Hepatocyte (in vitro differentiated cells): ENCODE results near the gene DPEP1. TPM values are rescaled to one million over a fixed set of nuclear protein-coding genes. Genes with fewer than 3 reads are reported as not detected.
A peak's percentile ranks its signal among the peaks of the same experiment; 100 is the strongest.

ENCODE experiments used
- DNase-seq: peaks from one replicate; pipeline ENCODE4 v3.0.0-alpha.2; 2016; ENCODE audit warnings: low spot score
- H2AFZ ChIP-seq: fragments of 200-600 bp; sonication (generic); 2 replicates; pipeline ENCODE4 v1.6.0; 2016; ENCODE audit warnings: antibody characterized with exemption, mild to moderate bottlenecking
- H3K27ac ChIP-seq: fragments of 200-600 bp; sonication (generic); 2 replicates; pipeline ENCODE4 v1.5.1; 2016; ENCODE audit warnings: mild to moderate bottlenecking
- H3K27me3 ChIP-seq: fragments of 200-600 bp; sonication (generic); 2 replicates; pipeline ENCODE4 v1.6.1; 2016
- H3K36me3 ChIP-seq: fragments of 200-600 bp; sonication (generic); replicated peaks from 2 replicates; pipeline ENCODE4 v1.5.1; 2016; ENCODE audit warnings: low read depth; ENCODE audit not compliant: insufficient read depth
- H3K4me1 ChIP-seq: fragments of 200-600 bp; sonication (generic); 2 replicates; pipeline ENCODE4 v1.5.1; 2016; ENCODE audit warnings: mild to moderate bottlenecking, moderate library complexity; ENCODE audit not compliant: insufficient read depth
- H3K4me2 ChIP-seq: fragments of 200-600 bp; sonication (generic); 2 replicates; pipeline ENCODE4 v1.6.0; 2016
- H3K4me3 ChIP-seq: fragments of 200-600 bp; sonication (generic); 2 replicates; pipeline ENCODE4 v1.5.1; 2016; ENCODE audit warnings: mild to moderate bottlenecking
- H3K79me2 ChIP-seq: fragments of 200-600 bp; sonication (generic); 2 replicates; pipeline ENCODE4 v1.6.0; 2017; ENCODE audit warnings: mild to moderate bottlenecking
- H3K9me2 ChIP-seq: fragments of 200-600 bp; sonication (generic); replicated peaks from 2 replicates; pipeline ENCODE4 v1.6.0; 2017; ENCODE audit warnings: mild to moderate bottlenecking; ENCODE audit not compliant: insufficient read depth
- H3K9me3 ChIP-seq: fragments of 200-600 bp; sonication (generic); 2 replicates; pipeline ENCODE4 v1.5.1; 2016; ENCODE audit warnings: low read depth, mild to moderate bottlenecking
- H4K20me1 ChIP-seq: fragments of 200-600 bp; sonication (generic); 2 replicates; pipeline ENCODE4 v1.6.0; 2016; ENCODE audit warnings: mild to moderate bottlenecking; ENCODE audit not compliant: insufficient read depth, poor library complexity, severe bottlenecking
- EZH2 ChIP-seq: fragments of 200-600 bp; sonication (generic); IDR thresholded peaks from 2 replicates; pipeline ENCODE4 v1.6.1; 2016; ENCODE audit warnings: antibody characterized with exemption, mild to moderate bottlenecking, borderline replicate concordance
- EZH2phosphoT487 ChIP-seq: fragments of 200-600 bp; sonication (generic); IDR thresholded peaks from one replicate; pipeline ENCODE4 v1.6.1; 2018; ENCODE audit warnings: antibody characterized with exemption, mild to moderate bottlenecking, low read depth, moderate library complexity; ENCODE audit not compliant: unreplicated experiment, severe bottlenecking
- WGBS: methylation state at CpG from one replicate; pipeline ENCODE4 v1.1.6; 2016; ENCODE audit warnings: low lambda C conversion rate; ENCODE audit errors: missing lambda C conversion rate; 5-methylcytosine and 5-hydroxymethylcytosine counted together
- polyA plus RNA-seq: library from polyadenylated mRNA; unstranded; fragments of >200 nt; fragmentation: Nextera tagmentation; extraction: Ambion mirVana; gene quantifications from 2 replicates; pipeline ENCODE4 v1.2.1, GENCODE V29; 2016
- total RNA-seq: library from RNA; depleted of rRNA; stranded (reverse); fragments of >200 nt; gene quantifications from 2 replicates; pipeline ENCODE4 v1.2.3, GENCODE V29; 2014
- TF ChIP-seq, protein P1 (sequence below): fragments of 200-600 bp; sonication (generic); IDR thresholded peaks from 2 replicates; pipeline ENCODE4 v1.5.1; 2016; ENCODE audit warnings: antibody characterized with exemption, mild to moderate bottlenecking; ENCODE audit not compliant: poor library complexity

Gene DPEP1
- total and polyA plus RNA-seq, 2 experiments from 2014 or later: 48.3 to 106 TPM

DNA sequence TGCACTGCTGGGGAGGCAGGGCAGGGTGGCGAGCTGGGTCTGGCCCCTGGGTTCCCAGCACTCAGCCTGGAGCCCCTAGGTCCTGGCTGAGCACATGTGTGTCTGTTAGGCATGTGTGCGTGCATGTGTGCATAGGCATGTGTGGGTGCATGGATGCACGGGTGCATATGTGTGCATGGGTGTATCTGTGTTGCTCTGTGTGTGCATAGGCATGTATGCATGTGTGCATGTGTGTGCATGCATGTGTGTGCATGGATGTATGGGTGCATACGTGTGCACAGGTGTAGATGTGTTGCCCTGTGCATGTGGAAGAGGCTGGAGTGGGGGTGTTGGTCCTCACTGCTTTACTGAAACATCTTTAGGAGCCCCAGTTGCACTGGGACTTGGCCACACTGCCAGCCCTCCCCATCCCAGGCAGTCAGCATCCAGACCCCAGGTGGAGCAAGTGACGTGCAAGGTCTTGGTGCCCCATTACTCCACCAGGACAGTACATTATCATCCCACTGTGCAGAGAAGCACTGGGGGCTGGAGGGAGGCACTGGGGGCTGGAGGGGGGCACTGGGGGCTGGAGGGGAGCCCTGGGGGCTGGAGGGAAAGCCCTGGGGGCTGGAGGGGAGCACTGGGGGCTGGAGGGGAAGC is 10.4 kb upstream of the DPEP1 start:
- Histone ChIP-seq H3K9me2 (no peaks in the 10 kb centered on the region), H3K4me1 (peaks cover 13% of the 10 kb centered on the region), H3K27me3 (no peaks in the 10 kb centered on the region), H3K27ac (peak overlapping the region; percentile 20), H3K4me2 (peak overlapping the region; percentile 67), H2AFZ (no peak overlapping the region), H3K9me3 (no peaks in the 10 kb centered on the region), H4K20me1 (no peaks in the 10 kb centered on the region), H3K36me3 (no peaks in the 10 kb centered on the region), H3K79me2 (no peaks in the 10 kb centered on the region), H3K4me3 (no peak overlapping the region)
- no peak for DNase-seq
- TF ChIP-seq EZH2phosphoT487: no peak
- WGBS: 78% methylated on average over 5 of the region's 5 CpGs

DNA sequence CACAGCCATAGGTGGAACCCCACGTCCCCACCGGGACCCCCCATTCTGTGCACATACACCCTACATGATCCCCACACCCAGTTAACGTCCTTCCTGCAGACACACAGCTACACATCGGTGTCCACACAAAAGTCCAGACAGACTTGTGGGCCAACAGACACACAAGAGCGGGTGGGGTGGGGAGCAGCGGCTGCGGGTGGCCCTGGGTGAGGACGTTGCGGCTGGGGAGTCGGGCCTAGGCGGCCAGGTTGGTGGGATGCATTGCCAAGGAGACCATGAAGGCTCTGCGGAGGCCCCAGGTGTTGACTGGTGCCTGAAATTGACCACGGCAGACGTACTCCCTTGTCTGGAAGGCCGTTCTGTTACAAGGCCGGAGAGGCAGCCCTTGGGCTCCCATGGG is 8.7 kb upstream of the DPEP1 start:
- Histone ChIP-seq H3K27me3 (no peaks in the 10 kb centered on the region), H3K4me3 (no peak overlapping the region), H3K9me3 (no peaks in the 10 kb centered on the region), H3K27ac (no peak overlapping the region), H3K9me2 (no peaks in the 10 kb centered on the region), H3K4me2 (no peak overlapping the region), H3K4me1 (peaks cover 23% of the 10 kb centered on the region), H3K36me3 (no peaks in the 10 kb centered on the region), H4K20me1 (no peaks in the 10 kb centered on the region), H2AFZ (no peak overlapping the region), H3K79me2 (no peaks in the 10 kb centered on the region)
- WGBS: 79% methylated on average over 15 of the region's 16 CpGs
- TF ChIP-seq, protein P1, sequence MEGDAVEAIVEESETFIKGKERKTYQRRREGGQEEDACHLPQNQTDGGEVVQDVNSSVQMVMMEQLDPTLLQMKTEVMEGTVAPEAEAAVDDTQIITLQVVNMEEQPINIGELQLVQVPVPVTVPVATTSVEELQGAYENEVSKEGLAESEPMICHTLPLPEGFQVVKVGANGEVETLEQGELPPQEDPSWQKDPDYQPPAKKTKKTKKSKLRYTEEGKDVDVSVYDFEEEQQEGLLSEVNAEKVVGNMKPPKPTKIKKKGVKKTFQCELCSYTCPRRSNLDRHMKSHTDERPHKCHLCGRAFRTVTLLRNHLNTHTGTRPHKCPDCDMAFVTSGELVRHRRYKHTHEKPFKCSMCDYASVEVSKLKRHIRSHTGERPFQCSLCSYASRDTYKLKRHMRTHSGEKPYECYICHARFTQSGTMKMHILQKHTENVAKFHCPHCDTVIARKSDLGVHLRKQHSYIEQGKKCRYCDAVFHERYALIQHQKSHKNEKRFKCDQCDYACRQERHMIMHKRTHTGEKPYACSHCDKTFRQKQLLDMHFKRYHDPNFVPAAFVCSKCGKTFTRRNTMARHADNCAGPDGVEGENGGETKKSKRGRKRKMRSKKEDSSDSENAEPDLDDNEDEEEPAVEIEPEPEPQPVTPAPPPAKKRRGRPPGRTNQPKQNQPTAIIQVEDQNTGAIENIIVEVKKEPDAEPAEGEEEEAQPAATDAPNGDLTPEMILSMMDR: no peak
- TF ChIP-seq EZH2phosphoT487: no peak
- TF ChIP-seq EZH2: no peak
- no peak for DNase-seq

DNA sequence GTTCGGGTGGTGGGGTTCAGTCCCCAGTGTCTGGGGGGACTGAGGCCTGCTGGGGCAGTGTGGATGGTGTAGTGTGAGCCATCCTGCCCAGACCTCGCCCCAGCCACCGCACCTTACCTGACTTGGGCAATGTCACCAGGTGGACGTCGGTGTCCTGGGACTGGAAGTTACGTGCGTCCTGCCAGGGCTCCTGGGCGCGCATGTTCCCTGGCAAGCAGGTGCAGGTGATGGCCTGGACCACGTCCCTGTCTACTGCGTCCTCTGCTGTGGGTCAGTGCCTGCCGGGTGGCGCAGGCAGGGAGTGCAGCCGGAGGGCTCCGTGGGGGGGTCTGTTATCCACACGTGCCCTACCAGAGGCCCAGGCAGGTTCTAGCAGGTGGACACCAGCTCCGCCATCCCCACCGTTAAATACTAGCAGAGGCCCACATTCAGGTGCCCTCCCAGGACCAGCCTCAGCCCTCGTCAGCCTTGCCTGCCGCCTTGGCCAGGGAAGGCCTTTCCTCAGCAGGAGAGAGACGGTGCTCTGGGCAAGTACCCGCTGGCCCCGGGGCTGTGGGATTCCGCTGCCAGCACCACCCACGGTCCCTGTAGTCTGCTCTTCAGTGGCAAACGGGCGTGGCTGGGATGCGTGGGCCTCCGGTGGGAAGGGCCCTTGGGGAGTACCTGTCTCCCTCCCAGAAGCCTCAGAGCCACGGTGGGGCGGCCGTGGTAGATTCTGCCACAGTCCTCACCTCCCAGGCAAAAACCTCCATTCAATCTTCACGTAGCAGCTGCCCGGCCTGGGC is 8.1 kb upstream of the DPEP1 start:
- Histone ChIP-seq H3K27ac (no peak overlapping the region), H3K4me2 (no peak overlapping the region), H2AFZ (no peak overlapping the region), H3K27me3 (no peaks in the 10 kb centered on the region), H3K4me3 (no peak overlapping the region), H3K9me3 (no peaks in the 10 kb centered on the region), H3K9me2 (no peaks in the 10 kb centered on the region), H4K20me1 (no peaks in the 10 kb centered on the region), H3K4me1 (peaks cover 23% of the 10 kb centered on the region), H3K79me2 (no peaks in the 10 kb centered on the region), H3K36me3 (no peaks in the 10 kb centered on the region)
- no peak for DNase-seq
- 94% methylated on average over 26 of the region's 34 CpGs for WGBS
- TF ChIP-seq EZH2phosphoT487 (no peak), EZH2 (no peak)
- TF ChIP-seq, protein P1: no peak

DNA sequence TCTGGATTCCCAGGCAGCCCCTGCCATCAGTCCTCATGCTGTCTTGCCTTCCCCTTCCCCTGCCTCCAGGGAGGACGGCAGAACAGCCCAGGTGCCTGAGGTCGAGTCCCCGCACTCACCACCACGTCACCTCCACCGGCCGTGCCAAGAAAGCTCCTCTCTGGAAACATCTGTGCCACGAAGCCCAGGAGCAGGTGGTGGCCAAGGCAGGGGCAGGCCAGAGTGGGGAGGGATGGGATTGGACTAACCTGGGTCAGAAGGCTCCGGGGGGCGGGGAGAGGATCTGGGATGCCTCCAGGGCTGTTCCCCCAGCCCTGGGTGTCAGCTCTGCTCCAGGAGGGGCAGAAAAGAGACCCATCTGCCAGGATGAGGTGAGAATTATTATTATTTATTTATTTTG is 7.4 kb upstream of the DPEP1 start:
- Histone ChIP-seq H4K20me1 (no peaks in the 10 kb centered on the region), H3K4me2 (no peak overlapping the region), H3K27me3 (no peaks in the 10 kb centered on the region), H3K27ac (no peak overlapping the region), H3K9me2 (no peaks in the 10 kb centered on the region), H3K79me2 (no peaks in the 10 kb centered on the region), H3K4me3 (no peak overlapping the region), H3K4me1 (peaks cover 23% of the 10 kb centered on the region), H3K36me3 (no peaks in the 10 kb centered on the region), H3K9me3 (no peaks in the 10 kb centered on the region), H2AFZ (no peak overlapping the region)
- TF ChIP-seq, protein P1: no peak
- TF ChIP-seq EZH2 (no peak), EZH2phosphoT487 (no peak)
- no peak for DNase-seq
- 92% methylated on average over 8 of the region's 9 CpGs for WGBS
